Esophagus muscularis mucosa (tissue), 4 donors: ENCODE data around the gene CNDP1. TPM values are rescaled to one million over a fixed set of nuclear protein-coding genes. Genes with fewer than 3 reads are reported as not detected.

Experiments
- DNase-seq: peaks from one replicate; pipeline ENCODE4 v3.0.0-alpha.2; 2017; ENCODE audit errors: extremely low spot score
- H3K27ac ChIP-seq, 4 donors: fragments of 200-600 bp; sonication (generic); replicated peaks in 1 of 4; 1 replicate in 3 of 4; 2 replicates in 1 of 4; pipeline ENCODE4 v1.5.1; 2016 to 2019; ENCODE audit warnings: mild to moderate bottlenecking in 1 of 4
- H3K27me3 ChIP-seq, 4 donors: fragments of 200-600 bp; sonication (generic); one replicate each; pipeline versions ENCODE4 v1.5.1 to v1.6.0; 2016 to 2019
- H3K36me3 ChIP-seq, 4 donors: fragments of 200-600 bp; sonication (generic); one replicate each; pipeline ENCODE4 v1.5.1; 2016 to 2019
- H3K4me1 ChIP-seq, 4 donors: fragments of 200-600 bp; sonication (generic); one replicate each; pipeline ENCODE4 v1.5.1; 2016 to 2019
- H3K4me3 ChIP-seq, 4 donors: fragments of 200-600 bp; sonication (generic); 1 replicate in 2 of 4; 2 replicates in 2 of 4; pipeline ENCODE4 v1.5.1; 2016 to 2019; ENCODE audit warnings: mild to moderate bottlenecking in 4 of 4, moderate library complexity in 1 of 4
- H3K9me3 ChIP-seq, 4 donors: fragments of 200-600 bp; sonication (generic); 1 replicate in 3 of 4; 2 replicates in 1 of 4; pipeline ENCODE4 v1.5.1; 2016 to 2019
- EP300 ChIP-seq: sonication (generic); formaldehyde crosslinking; IDR thresholded peaks from one replicate; pipeline ENCODE4 v1.6.1; 2017; ENCODE audit warnings: antibody characterized with exemption
- POLR2A ChIP-seq: fragments of 450-650 bp; IDR thresholded peaks from one replicate; pipeline ENCODE4 v1.6.1; 2017; ENCODE audit warnings: antibody characterized with exemption, moderate library complexity, mild to moderate bottlenecking, low read depth
- POLR2AphosphoS5 ChIP-seq, 2 donors: sonication (generic); formaldehyde crosslinking; IDR thresholded peaks; one replicate each; pipeline ENCODE4 v1.6.1; 2017; ENCODE audit warnings: antibody characterized with exemption in 2 of 2
- WGBS: methylation state at CpG from one replicate; pipeline ENCODE4 v1.1.5; 2018; 5-methylcytosine and 5-hydroxymethylcytosine counted together
- intact Hi-C: fragments of 100-400 bp; cut with DNase I; formaldehyde crosslinking; loops from one replicate; pipeline ENCODE4 v1.15.1; 2023
- total RNA-seq, 4 donors: library from RNA; depleted of rRNA; stranded (reverse); fragments of >200 nt; gene quantifications; one replicate each; pipeline versions ENCODE4 v1.1.0 to v1.2.1, GENCODE V29; 2016
- TF ChIP-seq, protein P1 (sequence below), 3 experiments: fragments of 200-600 bp in 2 of 3; fragments of 450-650 bp in 1 of 3; sonication (generic) in 2 of 3; IDR thresholded peaks; one replicate each; pipeline ENCODE4 v1.5.1; 2017 to 2019; ENCODE audit warnings: antibody characterized with exemption in 3 of 3, mild to moderate bottlenecking in 2 of 3, moderate library complexity in 1 of 3

CNDP1 gene
- total RNA-seq, 4 donors from 2014 or later = not detected

- peaks cover 0 to 10% (median 5%) of the 10 kb centered on the region in 4 donors for H3K9me3 ChIP-seq
- no peak for DNase-seq
- H3K27me3 ChIP-seq = peaks cover 0 to 12% (median 0%) of the 10 kb centered on the region in 4 donors
- no peak overlapping the region for H3K27ac ChIP-seq
- TF ChIP-seq EP300 = no peak
- no peak overlapping the region for H3K4me3 ChIP-seq
- no peaks in the 10 kb centered on the region for H3K36me3 ChIP-seq
- intact Hi-C loops = loop anchor here (5.0 kb wide), 1 partner anchor 354 kb away; no protein-coding TSS in a partner anchor
- WGBS = 23% methylated on average over 3 of the region's 3 CpGs
- peaks cover 3 to 18% (median 11%) of the 10 kb centered on the region in 4 donors for H3K4me1 ChIP-seq
Measured at GRCh38 chr18:74551452-74551851, 17.2 kb downstream of the CNDP1 start.

GRCh38 chr18:74551936-74552555 lies 17.7 kb downstream of the CNDP1 start:
- Histone ChIP-seq H3K27me3 (peaks cover 0 to 12% (median 0%) of the 10 kb centered on the region in 4 donors), H3K36me3 (no peaks in the 10 kb centered on the region), H3K27ac (no peak overlapping the region), H3K4me1 (peaks cover 0 to 14% (median 9%) of the 10 kb centered on the region in 4 donors), H3K9me3 (peaks cover 0 to 10% (median 5%) of the 10 kb centered on the region in 4 donors), H3K4me3 (no peak overlapping the region)
- 22% methylated on average over 5 of the region's 5 CpGs for WGBS
- intact Hi-C loops = loop anchor here (2.0 to 5.0 kb wide), 2 partner anchors 199 to 355 kb away; no protein-coding TSS in a partner anchor
- peak; percentile 95 for DNase-seq
- no peak for TF ChIP-seq POLR2A
- TF ChIP-seq EP300 = no peak
- TF ChIP-seq, protein P1, sequence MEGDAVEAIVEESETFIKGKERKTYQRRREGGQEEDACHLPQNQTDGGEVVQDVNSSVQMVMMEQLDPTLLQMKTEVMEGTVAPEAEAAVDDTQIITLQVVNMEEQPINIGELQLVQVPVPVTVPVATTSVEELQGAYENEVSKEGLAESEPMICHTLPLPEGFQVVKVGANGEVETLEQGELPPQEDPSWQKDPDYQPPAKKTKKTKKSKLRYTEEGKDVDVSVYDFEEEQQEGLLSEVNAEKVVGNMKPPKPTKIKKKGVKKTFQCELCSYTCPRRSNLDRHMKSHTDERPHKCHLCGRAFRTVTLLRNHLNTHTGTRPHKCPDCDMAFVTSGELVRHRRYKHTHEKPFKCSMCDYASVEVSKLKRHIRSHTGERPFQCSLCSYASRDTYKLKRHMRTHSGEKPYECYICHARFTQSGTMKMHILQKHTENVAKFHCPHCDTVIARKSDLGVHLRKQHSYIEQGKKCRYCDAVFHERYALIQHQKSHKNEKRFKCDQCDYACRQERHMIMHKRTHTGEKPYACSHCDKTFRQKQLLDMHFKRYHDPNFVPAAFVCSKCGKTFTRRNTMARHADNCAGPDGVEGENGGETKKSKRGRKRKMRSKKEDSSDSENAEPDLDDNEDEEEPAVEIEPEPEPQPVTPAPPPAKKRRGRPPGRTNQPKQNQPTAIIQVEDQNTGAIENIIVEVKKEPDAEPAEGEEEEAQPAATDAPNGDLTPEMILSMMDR (IDR thresholded peaks at IDR 0.05) = peak; percentile 66 to 81 (median 79)
- no peak for TF ChIP-seq POLR2AphosphoS5 (IDR thresholded peaks at IDR 0.05)

DNA sequence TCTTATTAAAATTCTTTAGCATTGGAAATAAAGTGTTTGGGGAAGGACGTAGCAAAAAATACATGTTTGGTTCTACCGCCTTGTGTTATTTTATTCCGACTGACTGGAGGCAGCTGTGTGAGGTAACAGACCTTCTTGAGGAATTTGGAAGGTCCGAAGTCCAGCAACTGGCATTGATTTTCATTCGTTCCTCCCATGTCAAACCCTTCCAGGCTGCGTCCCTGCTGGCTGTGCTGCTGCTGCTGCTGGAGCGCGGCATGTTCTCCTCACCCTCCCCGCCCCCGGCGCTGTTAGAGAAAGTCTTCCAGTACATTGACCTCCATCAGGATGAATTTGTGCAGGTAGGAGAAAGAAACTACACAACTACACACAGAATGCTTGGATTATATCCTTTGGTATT lies 21.8 kb downstream of the CNDP1 start:
- WGBS = 81% methylated on average over 11 of the region's 11 CpGs
- Histone ChIP-seq H3K4me1 (peaks cover 0 to 4% (median 2%) of the 10 kb centered on the region in 4 donors), H3K9me3 (no peaks in the 10 kb centered on the region), H3K27ac (no peak overlapping the region), H3K27me3 (peaks cover 0 to 19% (median 0%) of the 10 kb centered on the region in 4 donors), H3K4me3 (no peak overlapping the region), H3K36me3 (no peaks in the 10 kb centered on the region)
- TF ChIP-seq, protein P1 (IDR thresholded peaks at IDR 0.05) = no peak
- TF ChIP-seq POLR2AphosphoS5 (IDR thresholded peaks at IDR 0.05) (no peak), EP300 (no peak), POLR2A (no peak)
- no peak for DNase-seq
- intact Hi-C loops = no loop called here

GRCh38 chr18:74558096-74558495 lies 23.8 kb downstream of the CNDP1 start:
- no peak for DNase-seq
- intact Hi-C loops = no loop called here

DNA sequence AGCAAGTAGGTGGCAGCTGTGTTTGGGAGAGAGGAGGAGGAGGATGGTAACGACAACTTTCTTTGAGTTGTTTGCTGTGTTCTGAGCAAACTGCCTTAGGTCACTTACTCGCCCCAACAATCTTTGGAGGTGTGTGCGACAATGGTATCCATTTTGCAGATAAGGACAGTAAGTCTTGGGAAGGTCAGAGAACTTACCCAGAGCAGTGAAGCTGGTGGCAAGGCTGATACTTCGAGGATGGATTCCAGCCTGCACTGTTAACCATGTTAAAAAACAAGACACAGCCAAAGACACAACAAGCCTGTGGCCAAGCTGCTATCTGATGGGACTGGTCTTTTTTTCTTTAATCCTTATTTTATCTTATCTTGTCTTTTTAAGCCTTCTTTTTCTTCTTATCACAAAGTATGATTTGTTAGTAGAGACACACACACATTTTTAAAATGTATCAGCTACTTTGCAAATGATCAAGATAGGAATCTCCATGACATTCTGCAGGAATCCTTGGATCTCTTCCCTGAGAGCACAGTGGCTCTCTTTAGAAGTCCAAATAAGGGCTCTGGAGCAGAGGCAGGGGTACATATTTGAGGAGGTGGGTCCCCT lies 27.9 kb downstream of the CNDP1 start:
- Histone ChIP-seq H3K4me1 (no peaks in the 10 kb centered on the region), H3K27me3 (peaks cover 0 to 6% (median 0%) of the 10 kb centered on the region in 4 donors), H3K36me3 (no peaks in the 10 kb centered on the region), H3K27ac (no peak overlapping the region), H3K4me3 (no peak overlapping the region), H3K9me3 (no peaks in the 10 kb centered on the region)
- intact Hi-C loops = no loop called here
- TF ChIP-seq POLR2AphosphoS5 (IDR thresholded peaks at IDR 0.05) = no peak
- TF ChIP-seq, protein P1 (IDR thresholded peaks at IDR 0.05) = no peak
- TF ChIP-seq EP300 = no peak
- TF ChIP-seq POLR2A = no peak
- DNase-seq = no peak
- 81% methylated on average over 4 of the region's 4 CpGs for WGBS

More at GRCh38 chr18:74558096-74558495, 23.8 kb downstream of the CNDP1 start:
- Histone ChIP-seq H3K4me3 (no peak overlapping the region), H3K27me3 (peaks cover 0 to 19% (median 0%) of the 10 kb centered on the region in 4 donors), H3K4me1 (no peaks in the 10 kb centered on the region), H3K36me3 (no peaks in the 10 kb centered on the region), H3K27ac (no peak overlapping the region), H3K9me3 (no peaks in the 10 kb centered on the region)
- TF ChIP-seq POLR2AphosphoS5 (IDR thresholded peaks at IDR 0.05) (no peak), EP300 (no peak), POLR2A (no peak)
- TF ChIP-seq, protein P1 (IDR thresholded peaks at IDR 0.05) = no peak
- WGBS = 66% methylated on average over 4 of the region's 4 CpGs
